ENCODE data around the gene SGCA.
A peak's percentile ranks its signal among the peaks of the same experiment; 100 is the strongest.

SGCA gene

DNA sequence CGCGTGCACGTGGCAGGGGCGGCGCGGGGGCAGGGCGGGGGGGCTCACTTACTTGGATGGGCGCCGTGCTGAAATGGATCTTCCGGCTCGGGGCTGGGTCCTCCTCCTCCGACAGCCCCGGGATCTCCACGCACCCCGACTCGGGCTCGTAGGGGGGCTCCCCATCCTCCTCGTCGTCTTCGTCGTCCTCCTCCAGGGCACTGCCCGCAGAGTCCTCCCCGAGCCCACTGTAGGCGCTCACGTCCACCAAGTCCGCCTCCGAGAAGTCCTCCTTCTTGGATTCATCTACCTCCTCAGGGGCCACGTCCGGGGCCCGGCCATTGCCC, 16.8 kb upstream of the SGCA start:
- no peak for FAIRE-seq
- no peak for DNase-seq (ENCODE audit: insufficient read length, low spot score)
- no peak for TF ChIP-seq POLR2AphosphoS5 (IDR thresholded peaks at IDR 0.05; ENCODE audit: low read depth, low read length)
- TF ChIP-seq SPI1 (IDR thresholded peaks at IDR 0.05; ENCODE audit: low read depth, low read length), result no peak
- TF ChIP-seq POLR2A (IDR thresholded peaks at IDR 0.05; ENCODE audit: low read depth, low read length), result no peak
- no peak for TF ChIP-seq POU2F2 (IDR thresholded peaks at IDR 0.05; ENCODE audit: low read depth, low read length)
- TF ChIP-seq TAF1 (IDR thresholded peaks at IDR 0.05; ENCODE audit: low read depth, low read length), result peak; percentile 35; the same call in 1 of the 2 replicates

GRCh38 chr17:50149417-50150353, 16.1 kb upstream of the SGCA start:
- FAIRE-seq, result peak; percentile 50
- no peak for TF ChIP-seq POLR2AphosphoS5 (IDR thresholded peaks at IDR 0.05; ENCODE audit: low read depth, low read length)
- TF ChIP-seq POU2F2 (IDR thresholded peaks at IDR 0.05; ENCODE audit: low read depth, low read length), result no peak
- no peak for TF ChIP-seq TAF1 (IDR thresholded peaks at IDR 0.05; ENCODE audit: low read depth, low read length)
- TF ChIP-seq PAX5 (IDR thresholded peaks at IDR 0.05; ENCODE audit: insufficient read depth, low read length, severe bottlenecking), result no peak
- no peak for TF ChIP-seq SPI1 (IDR thresholded peaks at IDR 0.05; ENCODE audit: low read depth, low read length)
- no peak for TF ChIP-seq POLR2A (IDR thresholded peaks at IDR 0.05; ENCODE audit: low read depth, low read length)
- no peak for DNase-seq (ENCODE audit: insufficient read length, low spot score)

- no peak for DNase-seq (ENCODE audit: insufficient read length, low spot score)
- FAIRE-seq, result no peak
- TF ChIP-seq POU2F2 (IDR thresholded peaks at IDR 0.05; ENCODE audit: low read depth, low read length), result 0 out of 2 replicates have a peak, but pooled peaks have one; percentile 10
- TF ChIP-seq TAF1 (IDR thresholded peaks at IDR 0.05; ENCODE audit: low read depth, low read length), result no peak
- no peak for TF ChIP-seq SPI1 (IDR thresholded peaks at IDR 0.05; ENCODE audit: low read depth, low read length)
- no peak for TF ChIP-seq PAX5 (IDR thresholded peaks at IDR 0.05; ENCODE audit: insufficient read depth, low read length, severe bottlenecking)
Observed at GRCh38 chr17:50150354-50151040, 15.3 kb upstream of the SGCA start, which contains the start of gene PPP1R9B. Gene PPP1R9B (minus strand): TSS chr17:50150677. CDS start chr17:50150513, 164 bp downstream.

DNA sequence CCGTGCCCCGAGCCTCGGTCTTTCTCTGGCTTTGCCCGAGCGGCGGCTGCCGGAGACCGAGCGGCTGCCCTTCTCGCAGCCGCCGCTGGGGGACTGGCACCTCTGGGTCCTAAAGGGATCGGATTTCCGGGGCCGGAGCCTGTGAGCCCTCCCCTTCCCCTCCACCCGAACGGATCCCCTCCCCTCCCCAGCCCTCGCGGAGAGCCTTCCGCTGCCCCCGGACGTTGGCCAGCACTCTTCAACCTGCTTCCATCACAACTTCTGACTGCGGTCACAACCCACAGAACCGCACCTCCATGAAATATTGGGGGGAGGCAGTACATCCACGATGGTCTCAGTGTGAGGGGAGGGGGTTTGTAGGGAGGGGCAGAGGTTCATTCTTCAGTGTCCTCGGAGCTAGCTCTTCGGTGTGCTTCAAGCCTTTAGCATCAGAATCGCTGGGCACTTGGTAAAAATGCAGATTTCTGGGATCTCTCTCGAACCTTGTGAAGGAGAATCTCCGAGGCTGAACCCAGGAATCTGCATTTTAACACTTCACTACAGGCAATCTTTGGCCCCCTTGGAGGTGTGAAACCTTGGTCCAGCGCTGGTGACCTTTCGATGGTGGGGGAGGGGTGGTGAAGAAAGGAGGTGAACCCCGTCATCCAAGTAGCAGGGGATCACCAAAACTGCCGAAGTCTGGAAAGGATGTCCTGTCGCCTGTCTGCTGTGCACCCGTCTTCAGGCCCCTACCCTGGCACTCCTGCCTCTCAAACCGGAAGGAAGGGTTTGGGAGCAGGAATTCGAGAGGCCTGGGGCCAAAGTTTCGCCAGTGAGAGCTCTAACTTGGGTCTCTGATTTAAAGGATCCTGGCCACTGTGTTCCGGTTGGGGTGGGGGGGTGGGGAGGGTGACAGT, 14.5 kb upstream of the SGCA start:
- no peak for TF ChIP-seq SPI1 (IDR thresholded peaks at IDR 0.05; ENCODE audit: low read depth, low read length)
- peak; percentile 46; the same call in 1 of the 2 replicates for TF ChIP-seq POLR2A (IDR thresholded peaks at IDR 0.05; ENCODE audit: low read depth, low read length)
- no peak for TF ChIP-seq POU2F2 (IDR thresholded peaks at IDR 0.05; ENCODE audit: low read depth, low read length)
- TF ChIP-seq POLR2AphosphoS5 (IDR thresholded peaks at IDR 0.05; ENCODE audit: low read depth, low read length), result no peak
- TF ChIP-seq TAF1 (IDR thresholded peaks at IDR 0.05; ENCODE audit: low read depth, low read length), result peak; percentile 62; the same call in 1 of the 2 replicates
- TF ChIP-seq PAX5 (IDR thresholded peaks at IDR 0.05; ENCODE audit: insufficient read depth, low read length, severe bottlenecking), result no peak
- FAIRE-seq, result peak; percentile 91
- peak; percentile 95 for DNase-seq (ENCODE audit: insufficient read length, low spot score)

- TF ChIP-seq POU2F2 (IDR thresholded peaks at IDR 0.05; ENCODE audit: low read depth, low read length) (peak; percentile 44; the same call in 1 of the 2 replicates), TAF1 (IDR thresholded peaks at IDR 0.05; ENCODE audit: low read depth, low read length) (peak; percentile 31; the same call in 1 of the 2 replicates), POLR2A (IDR thresholded peaks at IDR 0.05; ENCODE audit: low read depth, low read length) (no peak; the same call in 1 of the 2 replicates), SPI1 (IDR thresholded peaks at IDR 0.05; ENCODE audit: low read depth, low read length) (peak; percentile 30; the same call in 1 of the 2 replicates), POLR2AphosphoS5 (IDR thresholded peaks at IDR 0.05; ENCODE audit: low read depth, low read length) (no peak), PAX5 (IDR thresholded peaks at IDR 0.05; ENCODE audit: insufficient read depth, low read length, severe bottlenecking) (no peak)
- FAIRE-seq (peak; percentile 85), DNase-seq (ENCODE audit: insufficient read length, low spot score) (no peak)
Observed at GRCh38 chr17:50151937-50152547, 13.8 kb upstream of the SGCA start.

DNA sequence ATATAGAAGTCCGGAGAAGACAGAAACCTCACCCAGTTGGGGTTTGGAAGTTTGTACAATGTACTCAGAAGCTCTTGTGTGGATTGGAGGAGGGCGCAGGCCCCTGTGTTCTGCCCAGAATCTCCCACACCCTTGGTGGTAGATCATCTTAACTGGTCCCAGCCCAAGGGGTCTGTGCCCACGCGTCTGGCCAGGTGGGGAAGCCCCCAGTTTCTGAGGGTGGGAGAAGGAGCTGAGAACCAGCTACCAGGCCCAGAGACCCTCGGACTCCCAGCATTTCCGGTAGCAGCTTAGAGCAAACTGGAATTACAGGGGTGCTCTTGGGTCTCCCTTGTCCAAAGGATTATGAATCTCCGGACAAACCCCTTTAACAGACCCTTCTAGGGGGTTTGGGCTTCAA, 13.1 kb upstream of the SGCA start:
- DNase-seq (ENCODE audit: insufficient read length, low spot score), result no peak
- no peak for FAIRE-seq
- TF ChIP-seq PAX5 (IDR thresholded peaks at IDR 0.05; ENCODE audit: insufficient read depth, low read length, severe bottlenecking) (no peak), POLR2AphosphoS5 (IDR thresholded peaks at IDR 0.05; ENCODE audit: low read depth, low read length) (no peak), TAF1 (IDR thresholded peaks at IDR 0.05; ENCODE audit: low read depth, low read length) (no peak), POU2F2 (IDR thresholded peaks at IDR 0.05; ENCODE audit: low read depth, low read length) (no peak), POLR2A (IDR thresholded peaks at IDR 0.05; ENCODE audit: low read depth, low read length) (no peak), SPI1 (IDR thresholded peaks at IDR 0.05; ENCODE audit: low read depth, low read length) (no peak)

DNA sequence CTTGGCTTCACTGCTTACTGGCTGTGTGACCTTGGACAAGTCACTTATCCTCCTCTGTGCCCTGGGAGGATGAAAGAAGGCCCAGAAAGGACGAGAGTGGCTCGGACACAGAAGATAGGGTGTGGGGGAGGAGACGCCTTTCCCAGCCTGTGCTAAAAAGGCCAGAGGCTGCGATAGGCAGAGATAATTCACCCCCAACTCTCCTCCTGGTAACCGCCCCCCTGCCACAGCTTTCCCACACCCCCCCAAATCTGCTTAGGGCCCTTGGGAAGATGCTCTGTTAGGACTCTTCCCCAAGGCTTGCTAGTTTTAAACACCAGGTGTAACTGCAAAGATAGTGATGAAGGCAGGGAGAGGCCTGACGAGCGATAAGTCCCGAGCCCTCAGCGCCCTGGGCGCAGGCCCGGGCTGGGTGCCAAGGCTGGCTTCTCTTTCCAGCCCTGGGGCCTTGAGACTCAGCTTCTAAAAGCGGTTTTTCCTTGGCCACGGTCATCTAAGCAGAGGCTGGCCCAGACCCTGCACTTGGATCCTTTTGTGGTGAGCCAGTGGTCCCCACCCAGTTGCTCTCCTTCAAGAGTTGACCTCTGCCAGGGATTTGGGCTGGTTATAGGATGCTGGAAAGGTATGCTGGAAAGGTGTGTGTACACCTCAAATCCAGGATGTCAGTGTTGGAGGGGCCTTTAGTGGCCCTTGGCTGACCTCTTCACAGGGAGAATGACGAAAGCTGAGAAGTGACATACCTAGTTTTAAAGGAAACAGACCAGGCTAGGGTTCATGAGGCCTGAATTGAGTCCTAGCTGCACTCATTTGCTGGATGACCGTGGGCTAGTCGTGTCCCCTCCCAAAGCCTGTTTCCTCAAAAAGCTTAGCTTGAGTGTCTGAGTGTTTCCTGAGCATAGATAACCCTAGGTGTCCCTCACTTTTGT, 11.9 kb upstream of the SGCA start:
- TF ChIP-seq TAF1 (IDR thresholded peaks at IDR 0.05; ENCODE audit: low read depth, low read length), result no peak
- TF ChIP-seq POLR2A (IDR thresholded peaks at IDR 0.05; ENCODE audit: low read depth, low read length), result no peak
- no peak for TF ChIP-seq PAX5 (IDR thresholded peaks at IDR 0.05; ENCODE audit: insufficient read depth, low read length, severe bottlenecking)
- no peak for TF ChIP-seq POU2F2 (IDR thresholded peaks at IDR 0.05; ENCODE audit: low read depth, low read length)
- TF ChIP-seq POLR2AphosphoS5 (IDR thresholded peaks at IDR 0.05; ENCODE audit: low read depth, low read length), result no peak
- TF ChIP-seq SPI1 (IDR thresholded peaks at IDR 0.05; ENCODE audit: low read depth, low read length), result no peak
- no peak for DNase-seq (ENCODE audit: insufficient read length, low spot score)
- FAIRE-seq, result peak; percentile 76
